Sigmoid colon (tissue), 7 donors: ENCODE measurements around the gene REC8. TPM values are rescaled to one million over a fixed set of nuclear protein-coding genes. Genes with fewer than 3 reads are reported as not detected.
A peak's percentile ranks its signal among the peaks of the same experiment; 100 is the strongest.

Experiments
- DNase-seq: peaks from one replicate; pipeline ENCODE4 v3.0.0-alpha.2; 2019
- H3K27ac ChIP-seq, 4 donors: fragments of 200-600 bp; sonication (generic); one replicate each; pipeline ENCODE4 v1.5.1; 2016 to 2019; ENCODE audit warnings: mild to moderate bottlenecking in 1 of 4
- H3K27me3 ChIP-seq, 3 donors: fragments of 200-600 bp; sonication (generic); one replicate each; pipeline ENCODE4 v1.5.1; 2019; ENCODE audit warnings: mild to moderate bottlenecking in 1 of 3
- H3K36me3 ChIP-seq, 4 donors: fragments of 200-600 bp; sonication (generic); one replicate each; pipeline ENCODE4 v1.5.1; 2016 to 2019
- H3K4me1 ChIP-seq, 4 donors: fragments of 200-600 bp; sonication (generic); one replicate each; pipeline ENCODE4 v1.5.1; 2017 to 2019
- H3K4me3 ChIP-seq, 4 donors: fragments of 200-600 bp; sonication (generic); one replicate each; pipeline ENCODE4 v1.5.1; 2017 to 2019; ENCODE audit warnings: mild to moderate bottlenecking in 2 of 4, moderate library complexity in 1 of 4
- H3K9me3 ChIP-seq, 4 donors: fragments of 200-600 bp in 3 of 4; sonication (generic) in 3 of 4; one replicate each; pipeline versions ENCODE4 v1.5.1 to v1.6.1; 2013 to 2019
- CTCF ChIP-seq, 4 experiments: fragments of 450-650 bp in 3 of 4; fragments of 200-600 bp in 1 of 4; IDR thresholded peaks; one replicate each; pipeline ENCODE4 v1.5.1; 2016 to 2019; ENCODE audit warnings: antibody characterized with exemption in 4 of 4, mild to moderate bottlenecking in 3 of 4, moderate library complexity in 2 of 4
- EP300 ChIP-seq, 4 donors: sonication (generic); formaldehyde crosslinking; IDR thresholded peaks; one replicate each; pipeline ENCODE4 v1.6.1; 2017; ENCODE audit warnings: antibody characterized with exemption in 4 of 4
- POLR2A ChIP-seq, 2 donors: fragments of 450-650 bp; IDR thresholded peaks; one replicate each; pipeline ENCODE4 v1.6.1; 2016; ENCODE audit warnings: antibody characterized with exemption in 2 of 2, mild to moderate bottlenecking in 2 of 2, moderate library complexity in 2 of 2
- POLR2AphosphoS5 ChIP-seq, 4 donors: sonication (generic); formaldehyde crosslinking; IDR thresholded peaks; one replicate each; pipeline ENCODE4 v1.6.1; 2017; ENCODE audit warnings: antibody characterized with exemption in 4 of 4
- WGBS, 2 donors: extraction: QIAGEN DNeasy Blood & Tissue Kit; methylation state at CpG; one replicate each; pipeline ENCODE4 v1.1.7; 2013; 5-methylcytosine and 5-hydroxymethylcytosine counted together
- intact Hi-C: fragments of 100-400 bp; cut with DNase I; formaldehyde crosslinking; loops from one replicate; pipeline ENCODE4 v1.15.1; 2023
- polyA plus RNA-seq, 3 donors: library from polyadenylated mRNA; stranded (reverse); fragments of 200-250 nt; gene quantifications; one replicate each; pipeline ENCODE4 v1.2.3, GENCODE V29; 2013
- total RNA-seq, 4 donors: library from RNA; depleted of rRNA; stranded (reverse); fragments of >200 nt; gene quantifications; one replicate each; pipeline ENCODE4 v1.1.0, GENCODE V29; 2016
- donor health status: healthy with polysubstance abuse.
- donor health status: Bipolar disorder and iron deficiency.
- donor health status: healthy.

The REC8 gene
- 10 to 100 TPM in 2 of 4 donors, 1 to 10 TPM in 2; 4.6 to 24.1 (median 8.3) TPM for total RNA-seq
- 10 to 100 TPM in 1 of 3 donors, 1 to 10 TPM in 2; 1.8 to 21.7 (median 2.5) TPM for polyA plus RNA-seq

DNA sequence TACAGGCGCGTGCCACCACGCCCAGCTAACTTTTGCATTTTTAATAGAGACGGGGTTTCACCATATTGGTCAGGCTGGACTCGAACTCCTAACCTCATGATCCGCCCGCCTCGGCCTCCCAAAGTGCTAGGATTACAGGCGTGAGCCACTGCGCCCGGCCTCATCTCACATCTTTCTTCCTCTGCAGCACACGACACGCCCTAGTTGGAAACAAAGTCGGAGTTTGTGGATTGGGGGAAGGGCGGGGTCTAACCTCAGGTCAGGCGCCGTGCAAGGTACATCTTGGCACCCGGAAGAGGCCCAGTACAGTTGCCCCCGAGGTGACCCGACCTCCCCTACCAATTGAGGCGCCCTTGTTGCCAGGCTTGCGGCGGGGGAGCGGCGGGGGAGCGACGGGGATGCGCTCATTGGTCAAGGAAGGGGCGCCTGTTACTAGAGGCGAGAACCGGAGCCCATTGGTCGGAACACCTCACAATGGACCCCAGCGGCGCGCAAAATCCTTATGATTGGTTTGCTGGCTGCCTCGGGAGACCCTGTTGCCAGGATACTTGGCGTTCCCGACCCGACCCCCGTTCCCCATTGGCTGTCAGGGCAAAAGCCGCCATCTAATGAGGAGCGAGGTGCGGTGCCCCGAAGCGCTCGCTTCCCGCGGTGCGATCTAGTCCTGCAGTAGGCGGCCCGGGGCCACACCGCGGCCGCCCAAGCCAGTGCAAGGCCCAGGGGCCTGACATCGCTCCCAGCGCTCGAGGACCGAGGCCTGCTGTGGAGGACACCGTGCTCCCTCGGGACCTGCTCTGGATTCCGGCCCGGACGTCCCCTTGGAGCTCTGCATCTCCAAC, at the start of gene REC8:
Gene REC8, plus strand, starts transcription at position 659 of the 839 bp plus-strand sequence. CDS start 473 bp downstream, outside the sequence.
- H3K4me1 ChIP-seq, result peaks cover 0 to 20% (median 16%) of the 10 kb centered on the region in 4 donors
- no peaks in the 10 kb centered on the region for H3K27me3 ChIP-seq
- intact Hi-C loops, result no loop called here
- H3K27ac ChIP-seq, result peak within 1 kb of the TSS; percentile 32 to 70 (median 66)
- H3K4me3 ChIP-seq, result peak within 1 kb of the TSS; percentile 31 to 56 (median 48)
- H3K9me3 ChIP-seq, result no peaks in the 10 kb centered on the region
- peak; percentile 95 for DNase-seq
- 19 to 74% methylated on average over 63 of the region's 63 CpGs for WGBS, 2 donors
- TF ChIP-seq POLR2AphosphoS5 (IDR thresholded peaks at IDR 0.05), result peak in 3 of 4 donors; percentile 4 to 66 (median 55)
- TF ChIP-seq CTCF (IDR thresholded peaks at IDR 0.05), result no peak
- H3K36me3 ChIP-seq, result peaks cover 3 to 18% (median 7%) of the 10 kb centered on the region in 4 donors

DNA sequence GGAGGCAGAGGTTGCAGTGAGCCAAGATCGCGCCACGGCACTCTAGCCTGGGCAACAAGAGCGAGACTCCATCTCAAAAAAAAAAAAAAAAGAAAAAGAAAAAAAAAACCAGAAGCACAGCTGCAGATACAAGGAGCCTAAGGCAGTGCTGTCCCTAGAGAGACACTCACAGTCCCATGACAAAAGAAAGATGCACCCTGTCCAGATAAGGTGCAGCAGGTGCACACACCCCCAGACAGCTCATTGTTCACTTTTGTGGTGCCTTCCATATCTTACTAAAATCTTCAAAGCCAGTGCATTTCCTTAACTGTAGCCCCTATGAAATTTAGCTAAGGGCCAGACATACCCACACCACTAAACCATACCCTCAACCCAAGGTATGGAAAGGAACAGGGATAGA, 49.5 kb upstream of the REC8 start:
- TF ChIP-seq POLR2AphosphoS5 (IDR thresholded peaks at IDR 0.05) (no peak), CTCF (IDR thresholded peaks at IDR 0.05) (no peak), EP300 (IDR thresholded peaks at IDR 0.05) (no peak), POLR2A (IDR thresholded peaks at IDR 0.05) (no peak)
- DNase-seq, result no peak
- Histone ChIP-seq H3K27ac (no peak overlapping the region), H3K36me3 (peaks cover 24 to 71% (median 47%) of the 10 kb centered on the region in 4 donors), H3K4me1 (no peaks in the 10 kb centered on the region), H3K27me3 (no peaks in the 10 kb centered on the region), H3K4me3 (no peak overlapping the region), H3K9me3 (no peaks in the 10 kb centered on the region)
- 93 to 99% methylated on average over 4 of the region's 4 CpGs for WGBS, 2 donors
- intact Hi-C loops, result no loop called here

GRCh38 chr14:24122898-24123297, 49.0 kb upstream of the REC8 start:
- H3K27ac ChIP-seq, result no peak overlapping the region
- TF ChIP-seq CTCF (IDR thresholded peaks at IDR 0.05) (no peak), POLR2A (IDR thresholded peaks at IDR 0.05) (no peak), EP300 (IDR thresholded peaks at IDR 0.05) (no peak), POLR2AphosphoS5 (IDR thresholded peaks at IDR 0.05) (no peak)
- peaks cover 24 to 66% (median 46%) of the 10 kb centered on the region in 4 donors for H3K36me3 ChIP-seq
- H3K27me3 ChIP-seq, result no peaks in the 10 kb centered on the region
- no peaks in the 10 kb centered on the region for H3K9me3 ChIP-seq
- no peak overlapping the region for H3K4me3 ChIP-seq
- H3K4me1 ChIP-seq, result no peaks in the 10 kb centered on the region
- 94 to 95% methylated on average over 8 of the region's 8 CpGs for WGBS, 2 donors
- no peak for DNase-seq
- intact Hi-C loops, result no loop called here

- Histone ChIP-seq H3K9me3 (no peaks in the 10 kb centered on the region), H3K4me3 (no peak overlapping the region), H3K4me1 (no peaks in the 10 kb centered on the region), H3K27me3 (no peaks in the 10 kb centered on the region), H3K27ac (no peak overlapping the region), H3K36me3 (peaks cover 16 to 58% (median 40%) of the 10 kb centered on the region in 4 donors)
- no peak for DNase-seq
- intact Hi-C loops, result no loop called here
- TF ChIP-seq POLR2AphosphoS5 (IDR thresholded peaks at IDR 0.05), result no peak
- TF ChIP-seq EP300 (IDR thresholded peaks at IDR 0.05), result no peak
- no peak for TF ChIP-seq CTCF (IDR thresholded peaks at IDR 0.05)
- TF ChIP-seq POLR2A (IDR thresholded peaks at IDR 0.05), result no peak
- 84 to 85% methylated on average over 9 of the region's 9 CpGs for WGBS, 2 donors
Observed at GRCh38 chr14:24123424-24124417, 48.2 kb upstream of the REC8 start.
